ENCODE measurements around the gene NDRG4. TPM values are rescaled to one million over a fixed set of nuclear protein-coding genes. Genes with fewer than 3 reads are reported as not detected.

The NDRG4 gene
- total RNA-seq, 1 experiment from 2014 or later = 6.1 TPM

- Mint-ChIP-seq H3K4me3 (ENCODE audit: low read depth, unreplicated experiment) (no peak overlapping the region), H3K36me3 (ENCODE audit: insufficient read depth, unreplicated experiment) (peaks cover 35% of the 10 kb centered on the region), H3K27me3 (ENCODE audit: unreplicated experiment) (peaks cover 28% of the 10 kb centered on the region), H3K9me3 (ENCODE audit: low read depth, unreplicated experiment) (no peaks in the 10 kb centered on the region), H3K27ac (ENCODE audit: unreplicated experiment) (no peak overlapping the region), H3K4me1 (ENCODE audit: low read depth, unreplicated experiment) (peaks cover 28% of the 10 kb centered on the region)
- intact Hi-C loops (cut with micrococcal nuclease; ENCODE audit: unreplicated experiment) = loop anchor here (5.0 to 10.0 kb wide), 2 partner anchors 148 to 374 kb away; partner anchors contain the start of gene CFAP20
- CTCF ChIA-PET = interaction anchor here (0.5 kb wide), 1 partner anchor 50 kb away, joined by 4 read pairs; no protein-coding TSS in a partner anchor
- no TSS peak for BruUV-seq (replicated peaks)
- DNase-seq = no peak
- TF ChIP-seq, protein P1, sequence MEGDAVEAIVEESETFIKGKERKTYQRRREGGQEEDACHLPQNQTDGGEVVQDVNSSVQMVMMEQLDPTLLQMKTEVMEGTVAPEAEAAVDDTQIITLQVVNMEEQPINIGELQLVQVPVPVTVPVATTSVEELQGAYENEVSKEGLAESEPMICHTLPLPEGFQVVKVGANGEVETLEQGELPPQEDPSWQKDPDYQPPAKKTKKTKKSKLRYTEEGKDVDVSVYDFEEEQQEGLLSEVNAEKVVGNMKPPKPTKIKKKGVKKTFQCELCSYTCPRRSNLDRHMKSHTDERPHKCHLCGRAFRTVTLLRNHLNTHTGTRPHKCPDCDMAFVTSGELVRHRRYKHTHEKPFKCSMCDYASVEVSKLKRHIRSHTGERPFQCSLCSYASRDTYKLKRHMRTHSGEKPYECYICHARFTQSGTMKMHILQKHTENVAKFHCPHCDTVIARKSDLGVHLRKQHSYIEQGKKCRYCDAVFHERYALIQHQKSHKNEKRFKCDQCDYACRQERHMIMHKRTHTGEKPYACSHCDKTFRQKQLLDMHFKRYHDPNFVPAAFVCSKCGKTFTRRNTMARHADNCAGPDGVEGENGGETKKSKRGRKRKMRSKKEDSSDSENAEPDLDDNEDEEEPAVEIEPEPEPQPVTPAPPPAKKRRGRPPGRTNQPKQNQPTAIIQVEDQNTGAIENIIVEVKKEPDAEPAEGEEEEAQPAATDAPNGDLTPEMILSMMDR (IDR thresholded peaks at IDR 0.05; ENCODE audit: unreplicated experiment) = no peak
Observed at GRCh38 chr16:58499092-58499511, 841 bp upstream of the NDRG4 start.

DNA sequence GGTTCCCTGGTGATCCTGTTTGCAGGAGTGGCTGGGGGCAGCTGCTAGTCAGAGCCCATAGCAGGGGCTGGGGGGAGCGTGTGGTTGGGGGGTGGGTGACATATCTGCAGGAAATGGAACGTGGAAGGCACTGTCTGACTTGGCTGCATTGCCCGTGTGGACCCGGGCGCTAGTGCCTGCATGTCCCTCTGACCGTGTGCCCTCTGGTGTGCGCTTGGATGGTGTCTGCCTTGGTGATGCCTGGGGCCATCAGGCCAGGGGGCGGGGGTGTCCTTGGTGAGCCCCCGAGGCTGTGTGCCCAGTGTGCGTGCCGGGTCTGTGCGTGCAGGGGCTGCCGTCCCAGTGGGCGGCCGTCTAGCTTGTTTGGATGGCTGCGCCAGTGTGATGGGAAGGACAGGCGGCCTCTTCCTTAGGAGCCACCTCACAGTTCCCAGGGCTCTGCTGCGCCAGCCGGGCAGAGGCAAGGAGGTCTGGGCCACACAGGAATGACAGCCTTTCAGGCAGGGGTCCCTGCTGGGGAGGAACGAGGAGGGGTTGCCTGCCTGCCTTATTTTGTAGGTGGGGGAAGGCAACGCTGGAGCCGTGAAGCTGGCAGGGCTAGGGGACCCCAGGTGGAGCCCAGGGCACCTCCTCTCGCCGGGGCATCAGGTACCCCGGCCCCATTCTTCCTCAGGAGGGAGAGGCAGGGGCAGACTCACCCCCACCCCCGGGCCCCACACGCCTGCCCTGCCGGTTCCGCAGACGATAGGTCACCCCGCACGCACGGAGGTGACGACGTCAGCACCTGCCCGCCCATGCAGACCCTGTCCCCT lies 693 bp downstream of the NDRG4 start:
- TF ChIP-seq, protein P1 (IDR thresholded peaks at IDR 0.05; ENCODE audit: unreplicated experiment) = no peak
- Mint-ChIP-seq H3K27ac (ENCODE audit: unreplicated experiment) (no peak overlapping the region), H3K4me3 (ENCODE audit: low read depth, unreplicated experiment) (peak overlapping the region; percentile 67), H3K9me3 (ENCODE audit: low read depth, unreplicated experiment) (no peaks in the 10 kb centered on the region), H3K27me3 (ENCODE audit: unreplicated experiment) (peaks cover 13% of the 10 kb centered on the region), H3K36me3 (ENCODE audit: insufficient read depth, unreplicated experiment) (peaks cover 26% of the 10 kb centered on the region), H3K4me1 (ENCODE audit: low read depth, unreplicated experiment) (peaks cover 22% of the 10 kb centered on the region)
- CTCF ChIA-PET = interaction anchor here (0.9 to 1.2 kb wide), 2 partner anchors 13 to 258 kb away, joined by 3 to 4 read pairs; no protein-coding TSS in a partner anchor
- no TSS peak for BruUV-seq (replicated peaks)
- DNase-seq = no peak
- intact Hi-C loops (cut with micrococcal nuclease; ENCODE audit: unreplicated experiment) = no loop called here

DNA sequence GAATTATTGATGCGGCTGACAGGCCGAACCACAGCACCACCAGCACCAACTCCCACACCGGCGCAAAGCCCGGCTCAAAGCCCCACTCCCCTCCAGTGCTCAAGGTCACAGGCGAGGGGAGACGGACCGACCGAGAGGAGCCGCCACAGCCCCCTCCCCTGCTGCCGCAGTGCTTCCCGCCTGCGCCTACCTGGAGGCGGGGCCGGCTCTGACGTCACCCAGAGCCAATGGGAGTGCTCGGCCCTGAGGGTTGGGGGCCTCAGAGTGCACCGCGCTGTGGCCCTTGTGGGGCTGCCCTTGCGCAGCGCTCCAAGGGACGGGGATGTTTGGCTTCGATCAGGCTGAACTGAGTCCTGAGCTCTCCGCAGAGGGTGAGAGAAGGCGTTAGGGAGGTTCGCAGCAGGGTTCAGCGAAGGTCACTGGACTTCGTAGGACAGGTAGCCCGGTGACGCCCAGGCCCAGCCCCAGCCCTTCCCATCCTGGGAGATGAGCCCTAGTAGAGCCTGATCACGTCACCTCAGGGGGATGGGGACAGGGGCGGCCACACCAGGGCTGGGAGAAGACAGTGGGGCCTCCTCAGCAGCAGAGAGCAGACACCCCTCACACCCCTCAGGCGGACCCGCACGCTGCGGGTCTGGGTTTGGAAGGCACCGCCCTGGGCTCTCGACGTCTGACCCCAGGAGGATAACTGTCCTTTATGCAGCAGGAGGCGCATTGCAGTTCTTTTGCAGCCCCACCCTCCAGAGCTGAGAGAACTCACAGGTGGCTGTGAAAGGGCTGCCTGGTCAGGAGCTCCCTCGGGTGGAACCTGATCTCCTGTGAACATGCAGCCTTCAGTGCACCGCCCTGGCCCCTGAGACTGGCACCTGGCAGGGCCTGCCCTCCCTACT lies 1.5 kb downstream of the NDRG4 start:
- peak overlapping the region; percentile 67 for H3K4me3 Mint-ChIP-seq (ENCODE audit: low read depth, unreplicated experiment)
- no TSS peak for BruUV-seq (replicated peaks)
- peaks cover 13% of the 10 kb centered on the region for H3K27me3 Mint-ChIP-seq (ENCODE audit: unreplicated experiment)
- peaks cover 20% of the 10 kb centered on the region for H3K4me1 Mint-ChIP-seq (ENCODE audit: low read depth, unreplicated experiment)
- CTCF ChIA-PET = no interaction called here
- intact Hi-C loops (cut with micrococcal nuclease; ENCODE audit: unreplicated experiment) = no loop called here
- peaks cover 24% of the 10 kb centered on the region for H3K36me3 Mint-ChIP-seq (ENCODE audit: insufficient read depth, unreplicated experiment)
- DNase-seq = peak; percentile 51
- H3K9me3 Mint-ChIP-seq (ENCODE audit: low read depth, unreplicated experiment) = no peaks in the 10 kb centered on the region
- TF ChIP-seq, protein P1 (IDR thresholded peaks at IDR 0.05; ENCODE audit: unreplicated experiment) = no peak
- H3K27ac Mint-ChIP-seq (ENCODE audit: unreplicated experiment) = no peak overlapping the region

DNA sequence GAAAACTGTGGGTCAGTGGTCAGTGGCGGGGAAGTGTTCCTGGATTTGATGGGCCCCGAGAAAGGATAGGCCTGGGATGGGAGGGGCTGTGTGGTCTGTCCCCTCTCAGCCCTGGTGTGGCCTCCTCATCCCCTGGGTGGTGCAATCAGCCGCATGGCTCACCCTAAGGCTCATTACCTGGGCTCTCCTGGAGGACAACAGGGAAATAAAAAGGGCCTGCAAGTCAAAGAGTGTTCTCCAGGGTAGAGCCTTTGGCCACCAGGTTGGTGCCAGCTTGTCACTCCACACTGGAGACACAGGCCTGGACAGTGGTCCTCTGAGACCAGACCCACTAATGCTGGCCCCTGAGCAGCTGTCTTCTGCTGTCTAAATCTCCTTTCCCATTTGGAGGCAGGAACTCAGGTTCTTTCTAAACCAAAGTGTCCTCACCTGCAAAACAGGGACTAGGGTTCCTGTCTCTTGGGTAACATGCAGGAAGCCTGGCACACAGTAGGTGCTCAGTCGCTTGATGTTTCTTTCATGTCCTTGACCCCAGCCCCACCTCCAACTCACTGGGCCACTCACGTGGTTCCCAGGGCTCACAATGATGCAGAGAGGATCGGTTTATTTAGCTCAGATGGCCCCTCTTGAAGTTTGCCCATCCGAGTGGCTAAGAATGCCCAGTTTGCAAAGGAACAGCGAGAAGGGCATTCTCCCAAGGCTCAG lies 2.4 kb downstream of the NDRG4 start:
- no peaks in the 10 kb centered on the region for H3K9me3 Mint-ChIP-seq (ENCODE audit: low read depth, unreplicated experiment)
- peaks cover 13% of the 10 kb centered on the region for H3K27me3 Mint-ChIP-seq (ENCODE audit: unreplicated experiment)
- no TSS peak for BruUV-seq (replicated peaks)
- no peak for DNase-seq
- H3K4me1 Mint-ChIP-seq (ENCODE audit: low read depth, unreplicated experiment) = peaks cover 20% of the 10 kb centered on the region
- CTCF ChIA-PET = interaction anchor here (0.5 kb wide), 1 partner anchor 167 kb away, joined by 3 read pairs; no protein-coding TSS in a partner anchor
- H3K36me3 Mint-ChIP-seq (ENCODE audit: insufficient read depth, unreplicated experiment) = peaks cover 24% of the 10 kb centered on the region
- TF ChIP-seq, protein P1 (IDR thresholded peaks at IDR 0.05; ENCODE audit: unreplicated experiment) = no peak
- intact Hi-C loops (cut with micrococcal nuclease; ENCODE audit: unreplicated experiment) = no loop called here
- peak overlapping the region; percentile 60 for H3K27ac Mint-ChIP-seq (ENCODE audit: unreplicated experiment)
- no peak overlapping the region for H3K4me3 Mint-ChIP-seq (ENCODE audit: low read depth, unreplicated experiment)
